GM18907 (cell line): ENCODE results near the gene CLIP2.
"Not testable (repeated sequence)": the region's sequence is repeated elsewhere in the genome, so short reads cannot be mapped to it uniquely, and the experiment has no call there.

Source experiments
- ATAC-seq: cut with Tn5 transposase; IDR thresholded peaks from one replicate; pipeline ENCODE4 v1.9.1; 2021; ENCODE audit warnings: mild to moderate bottlenecking, moderate library complexity; ENCODE audit not compliant: unreplicated experiment

Gene CLIP2

GRCh38 chr7:74401137-74401859 is 112.1 kb downstream of the CLIP2 start:
- ATAC-seq: no peak

DNA sequence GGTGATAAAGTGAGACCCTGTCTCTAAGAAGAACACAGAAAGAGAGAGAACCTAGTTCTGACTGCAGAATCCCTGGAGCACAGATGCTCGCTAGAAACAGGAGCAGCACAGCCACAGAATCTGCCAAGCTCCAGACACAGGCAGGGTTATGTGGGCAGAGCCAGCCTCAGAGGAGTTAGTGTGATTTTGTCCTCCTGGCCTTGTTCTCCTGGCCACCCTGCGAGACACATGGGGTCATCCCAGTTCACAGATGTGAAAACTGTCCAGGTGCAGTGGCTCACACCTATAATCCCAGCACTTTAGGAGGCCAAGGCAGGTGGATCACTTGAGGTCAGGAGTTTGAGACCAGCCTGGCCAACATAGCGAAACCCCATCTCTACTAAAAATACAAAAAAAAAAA is 113.5 kb downstream of the CLIP2 start:
- ATAC-seq: not testable (repeated sequence)

GRCh38 chr7:74403521-74404387 is 114.5 kb downstream of the CLIP2 start:
- ATAC-seq: no peak

DNA sequence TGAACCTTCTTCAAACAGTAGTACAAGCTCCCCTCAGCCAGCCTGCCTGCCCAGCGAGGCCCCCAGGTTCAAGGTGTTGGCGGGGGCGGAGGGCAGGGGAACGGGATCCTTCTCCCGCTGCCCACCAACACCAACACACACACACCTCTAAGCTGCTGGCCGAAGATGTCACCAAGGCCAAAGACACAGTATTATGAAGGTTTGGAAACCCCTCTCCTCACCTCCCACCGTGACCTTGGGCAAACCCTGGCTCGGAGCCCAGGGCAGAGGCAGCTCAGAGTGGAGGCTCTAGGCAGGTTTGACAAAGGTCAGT is 115.1 kb downstream of the CLIP2 start:
- no peak for ATAC-seq

GRCh38 chr7:74404741-74405140 is 115.5 kb downstream of the CLIP2 start:
- ATAC-seq: no peak

DNA sequence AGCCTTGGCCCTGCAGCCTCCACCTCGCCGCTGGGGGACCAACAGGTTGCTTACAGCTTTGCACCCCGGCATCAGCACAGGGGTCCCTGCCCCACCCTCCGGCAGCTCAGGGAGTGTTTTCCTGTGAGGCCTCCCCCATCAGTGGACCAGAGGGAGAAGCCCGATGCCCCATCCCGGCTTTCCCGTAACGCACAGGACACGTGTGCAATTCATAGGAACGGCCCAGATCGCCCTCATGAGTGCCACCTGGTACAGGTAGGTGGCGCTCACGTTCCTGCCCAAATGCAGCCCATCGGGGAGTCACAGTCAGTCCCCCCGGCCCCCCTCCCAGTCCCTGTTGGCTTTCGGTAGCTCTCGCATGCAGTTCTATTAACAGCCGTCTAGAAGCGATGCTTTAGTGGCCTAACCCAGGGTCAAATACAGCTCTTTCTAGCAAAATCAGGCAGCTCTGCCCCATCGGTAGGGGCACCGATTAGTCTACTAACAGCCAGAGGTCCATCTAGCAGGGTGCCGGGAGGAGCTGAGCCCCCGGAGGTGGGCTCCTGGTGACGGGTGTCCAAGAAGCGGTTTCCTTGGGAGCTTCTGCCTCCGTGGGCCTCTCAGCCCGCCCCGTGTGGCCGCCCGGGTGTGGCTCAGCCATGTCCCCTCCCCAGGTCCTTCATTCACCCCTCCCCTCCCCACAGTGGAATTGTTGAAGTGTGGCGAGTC is 116.1 kb downstream of the CLIP2 start:
- ATAC-seq: no peak

- ATAC-seq: no peak
Observed at GRCh38 chr7:74405899-74406512, 116.8 kb downstream of the CLIP2 start.

GRCh38 chr7:74407958-74408357 is 118.8 kb downstream of the CLIP2 start:
- no peak for ATAC-seq

DNA sequence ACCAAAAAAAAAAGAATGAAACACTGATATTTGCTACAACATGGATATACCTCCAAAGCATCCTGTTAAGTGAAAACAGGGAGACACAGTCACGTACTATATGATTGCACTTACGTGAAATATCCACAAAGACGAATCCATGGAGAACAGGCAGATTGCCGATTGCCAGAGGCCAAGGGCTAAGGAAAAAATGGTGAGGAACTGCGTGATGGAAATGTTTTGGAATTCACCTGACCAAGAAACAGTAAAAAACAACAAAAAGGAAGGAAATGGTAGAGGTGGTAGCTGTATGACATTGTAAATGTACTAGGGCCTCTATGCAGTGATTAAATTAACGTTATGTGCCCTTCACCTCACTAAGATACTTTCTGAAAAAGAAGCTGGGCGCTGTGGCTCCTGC is 120.4 kb downstream of the CLIP2 start:
- no peak for ATAC-seq

DNA sequence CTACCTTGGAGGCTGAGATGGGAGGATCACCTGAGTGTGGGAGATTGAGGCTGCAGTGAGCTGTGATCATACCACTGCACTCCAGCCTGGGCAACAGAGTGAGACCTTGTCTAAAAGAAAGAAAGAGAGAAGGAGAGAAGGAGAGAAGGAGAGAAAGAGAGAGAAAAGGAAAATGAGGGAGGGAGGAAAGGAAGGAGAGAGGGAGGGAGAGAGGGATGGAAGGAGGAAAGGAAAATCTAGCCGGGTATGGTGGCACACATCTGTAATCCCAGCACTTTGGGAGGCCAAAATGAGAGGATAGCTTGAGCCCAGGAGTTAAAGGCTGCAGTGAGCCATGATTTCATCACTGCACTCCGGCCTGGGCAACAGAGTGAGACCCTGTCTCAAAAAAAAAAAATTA is 121.6 kb downstream of the CLIP2 start:
- no peak for ATAC-seq

- not testable (repeated sequence) for ATAC-seq
Observed at GRCh38 chr7:74411571-74411970, 122.4 kb downstream of the CLIP2 start.

GRCh38 chr7:74412056-74412455 is 122.8 kb downstream of the CLIP2 start:
- ATAC-seq: no peak

DNA sequence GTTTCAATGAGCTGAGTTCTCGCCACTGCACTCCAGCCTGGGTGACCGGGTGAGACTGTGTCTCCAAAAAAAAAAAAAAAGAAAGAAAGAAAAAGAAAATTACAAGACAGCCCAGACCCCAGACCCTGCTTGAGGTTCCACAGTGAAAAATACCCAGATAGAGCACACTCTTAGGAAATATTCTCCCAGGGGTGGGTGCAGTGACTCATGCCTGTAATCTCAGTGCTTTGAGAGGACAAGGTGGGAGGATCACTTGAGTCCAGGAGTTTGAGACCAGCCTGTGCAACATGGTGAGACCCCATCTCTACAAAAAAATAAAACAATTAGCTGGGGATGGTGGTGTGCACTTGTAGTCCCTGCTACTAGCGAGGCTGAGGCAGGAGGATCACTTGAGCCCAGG is 123.4 kb downstream of the CLIP2 start:
- no peak for ATAC-seq

- ATAC-seq: not testable (repeated sequence)
Observed at GRCh38 chr7:74414595-74415333, 125.6 kb downstream of the CLIP2 start.

GRCh38 chr7:74417419-74417971 is 128.3 kb downstream of the CLIP2 start:
- ATAC-seq: no peak

DNA sequence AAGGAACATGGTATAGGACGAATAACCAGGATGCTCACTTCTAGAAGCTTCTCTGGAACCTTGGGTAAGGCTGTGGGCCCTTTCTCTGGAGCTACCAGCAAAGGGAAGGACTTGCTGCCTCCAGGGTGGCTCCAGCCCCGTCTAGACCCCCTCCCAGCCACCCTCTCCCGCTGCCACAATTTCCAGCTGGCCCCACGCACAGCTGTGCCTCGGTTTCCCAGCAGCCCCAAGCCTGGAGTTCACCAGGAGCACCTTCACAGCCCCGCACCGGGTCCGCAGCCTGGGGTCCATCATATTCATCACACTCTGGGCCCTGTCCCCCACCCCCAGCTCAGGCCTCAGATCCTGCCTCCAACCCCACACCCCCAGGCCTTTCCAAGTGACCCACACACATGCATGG is 128.9 kb downstream of the CLIP2 start:
- ATAC-seq: no peak

DNA sequence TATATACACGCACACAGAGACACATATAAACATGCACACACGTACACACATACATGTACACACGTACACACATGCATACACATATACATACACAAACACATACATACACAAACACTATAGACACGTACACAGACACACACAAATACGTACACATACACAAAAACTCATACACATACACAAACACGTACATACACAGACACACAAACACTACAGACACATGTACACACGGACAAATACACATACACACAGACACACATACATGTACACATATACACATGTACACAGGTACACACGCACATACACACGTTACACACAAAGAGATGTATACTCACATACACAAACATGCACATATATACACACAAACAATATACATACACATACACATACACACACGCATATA is 129.3 kb downstream of the CLIP2 start:
- ATAC-seq: no peak

DNA sequence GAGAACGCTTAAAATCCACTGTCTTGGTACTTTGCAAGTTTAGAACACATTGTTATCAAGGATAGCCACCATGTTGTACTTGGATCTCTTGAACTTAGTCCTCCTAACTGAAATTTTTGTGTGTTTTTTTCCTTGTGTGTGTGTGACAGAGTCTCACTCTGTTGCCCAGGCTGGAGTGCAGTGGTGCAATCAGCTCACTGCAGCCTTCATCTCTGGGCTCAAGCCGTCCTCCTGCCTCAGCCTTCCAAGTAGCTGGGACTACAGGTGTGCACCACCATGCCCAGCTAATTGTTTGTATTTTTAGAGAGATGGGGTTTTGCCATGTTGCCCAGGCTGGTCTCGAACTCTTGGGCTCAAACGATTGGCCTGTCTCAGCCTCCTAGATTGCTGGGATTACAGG is 130.0 kb downstream of the CLIP2 start:
- ATAC-seq: not testable (repeated sequence)

- no peak for ATAC-seq
Observed at GRCh38 chr7:74420006-74420405, 130.8 kb downstream of the CLIP2 start.

DNA sequence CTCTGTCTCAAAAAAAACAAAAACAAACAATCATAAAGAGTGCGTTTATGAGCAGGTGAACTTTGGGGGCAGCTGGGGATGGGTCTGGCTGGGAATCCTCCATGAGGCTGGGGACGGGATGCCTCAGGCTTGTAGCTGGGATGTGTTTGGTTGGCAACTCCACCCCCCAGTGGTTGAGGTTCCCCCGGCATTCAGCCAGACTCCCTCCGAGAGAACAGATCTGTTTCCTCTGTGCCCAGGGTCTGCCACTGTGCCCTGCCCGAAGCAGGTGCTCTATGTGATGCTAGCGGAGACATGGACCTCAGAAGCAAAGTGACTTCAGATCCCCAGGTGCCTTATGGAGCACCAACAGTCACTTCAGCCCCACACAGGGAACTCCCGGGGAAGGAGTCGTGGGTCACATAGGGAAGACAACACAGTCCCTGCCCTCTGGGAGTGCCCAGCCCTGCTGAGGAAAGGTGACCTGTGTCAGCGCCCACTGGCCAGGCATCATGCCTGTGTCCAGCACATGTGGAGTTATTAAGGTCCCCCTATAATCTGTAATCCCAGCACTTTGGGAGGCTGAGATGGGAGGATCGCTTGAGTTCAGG is 135.2 kb downstream of the CLIP2 start:
- no peak for ATAC-seq
